ENCODE results near the gene USP9X.
"Not testable (repeated sequence)": the region's sequence is repeated elsewhere in the genome, so short reads cannot be mapped to it uniquely, and the experiment has no call there.

Gene USP9X

GRCh38 chrX:41084893-41085511 is at the start of gene USP9X:
TSS of gene USP9X (plus strand) at chrX:41085445. CDS start at chrX:41123629, 38,184 bp downstream.
- peak; percentile 95 for DNase-seq

DNA sequence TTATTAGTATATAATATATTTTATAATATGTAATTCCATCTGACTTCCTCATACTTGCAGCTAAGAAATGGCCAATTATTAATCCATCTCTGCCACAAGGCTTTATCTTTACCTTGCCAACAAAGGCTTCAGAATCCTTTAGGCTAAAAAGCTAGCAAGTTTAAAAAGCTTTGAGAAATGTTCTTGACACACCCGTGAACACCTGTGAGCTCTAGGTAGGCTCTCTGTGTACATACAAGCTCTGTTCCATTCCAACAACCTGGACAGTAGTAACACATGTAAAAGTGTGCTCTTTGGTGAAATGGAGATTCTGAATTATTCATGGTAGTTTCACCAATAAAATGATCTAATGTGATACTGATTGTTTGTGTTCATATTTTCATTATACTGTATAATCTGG is 49.7 kb upstream of the USP9X start:
- no peak for DNase-seq

- DNase-seq = no peak
Observed at GRCh38 chrX:41036668-41037326, 48.4 kb upstream of the USP9X start.

DNA sequence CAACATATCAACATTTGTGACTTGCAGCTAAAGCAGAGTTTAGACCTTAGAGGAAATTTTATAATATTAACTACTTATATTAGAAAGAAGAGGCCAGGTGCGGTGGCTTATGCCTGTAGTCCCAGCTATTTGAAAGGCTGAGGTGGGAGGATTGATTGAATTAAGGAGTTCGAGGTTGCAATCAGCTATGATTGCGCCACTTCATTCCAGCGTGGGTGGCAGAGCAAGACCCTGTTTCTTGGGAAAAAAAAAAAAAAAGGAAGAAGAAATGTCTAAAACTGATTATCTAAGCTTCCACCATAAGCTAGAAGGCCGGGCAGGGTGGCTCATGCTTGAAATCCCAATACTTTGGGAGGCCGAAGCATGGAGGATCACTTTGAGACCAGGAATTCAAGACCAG is 42.0 kb upstream of the USP9X start:
- DNase-seq = no peak

GRCh38 chrX:41043674-41044345 is 41.4 kb upstream of the USP9X start:
- DNase-seq = no peak

DNA sequence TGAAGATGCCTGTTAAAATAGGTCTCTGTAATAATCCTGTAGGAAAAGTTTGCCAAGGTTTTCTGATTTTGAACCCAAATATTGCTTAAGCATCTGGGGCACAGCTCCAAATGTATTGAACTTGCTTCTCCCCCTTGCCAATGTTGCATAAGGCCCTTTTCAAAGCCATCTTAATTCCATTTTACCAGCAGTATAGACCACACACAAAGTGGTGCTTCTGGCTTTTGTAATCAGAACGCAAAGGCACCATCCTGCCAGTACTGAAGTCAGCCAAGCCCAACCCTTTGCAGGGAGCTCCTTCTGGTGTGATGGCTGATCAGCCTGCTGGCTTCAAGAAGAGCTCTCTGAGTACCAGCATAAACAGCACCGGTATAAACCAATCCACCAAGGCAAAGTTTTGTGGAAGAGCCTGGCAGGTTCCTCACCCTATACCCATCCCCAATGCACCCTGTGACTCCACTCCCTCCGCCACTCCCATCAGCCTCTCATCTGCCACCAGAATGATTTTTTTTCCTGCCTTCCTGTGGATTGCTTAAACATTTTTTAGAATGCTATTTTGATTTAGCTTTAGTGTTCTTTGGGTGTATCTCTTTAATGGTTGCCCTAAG is 39.2 kb upstream of the USP9X start:
- peak; percentile 31 for DNase-seq

- no peak for DNase-seq
Observed at GRCh38 chrX:41047878-41048534, 37.2 kb upstream of the USP9X start.

DNA sequence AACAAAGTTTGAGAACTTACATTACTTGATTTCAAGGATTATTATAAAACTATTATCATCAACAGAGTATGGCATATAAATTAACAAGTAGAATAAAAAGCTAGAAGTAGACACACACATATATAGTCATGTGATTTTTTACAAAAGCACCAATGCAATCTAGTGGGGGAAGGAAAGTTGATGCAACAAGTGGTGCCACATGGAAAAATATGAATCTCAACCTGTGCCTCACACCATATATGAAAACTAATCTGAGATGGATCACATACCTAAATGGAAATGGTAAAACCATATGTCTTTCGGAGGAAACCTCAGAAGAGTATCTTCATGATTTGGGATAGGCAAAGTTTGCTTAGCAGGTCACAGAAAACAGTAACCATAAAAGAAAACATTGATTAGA is 34.9 kb upstream of the USP9X start:
- DNase-seq = no peak

DNA sequence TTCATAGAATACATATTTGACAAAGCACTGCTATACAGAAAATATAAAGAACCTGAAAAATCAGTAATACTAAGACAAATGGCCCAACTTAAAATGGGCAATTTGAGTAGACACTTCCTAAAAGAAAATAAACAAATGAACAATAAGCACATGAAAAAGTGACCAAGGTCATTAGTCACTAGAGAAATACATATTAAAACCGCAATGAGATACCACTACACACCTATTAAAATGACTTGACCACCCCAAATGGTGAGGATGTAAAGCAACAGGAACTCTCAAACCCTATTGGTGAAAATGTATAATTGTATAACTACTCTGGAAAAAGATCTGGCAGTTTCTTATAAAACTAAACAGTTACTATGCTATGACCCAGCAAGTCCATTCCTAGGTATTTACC is 34.0 kb upstream of the USP9X start:
- DNase-seq = no peak

DNA sequence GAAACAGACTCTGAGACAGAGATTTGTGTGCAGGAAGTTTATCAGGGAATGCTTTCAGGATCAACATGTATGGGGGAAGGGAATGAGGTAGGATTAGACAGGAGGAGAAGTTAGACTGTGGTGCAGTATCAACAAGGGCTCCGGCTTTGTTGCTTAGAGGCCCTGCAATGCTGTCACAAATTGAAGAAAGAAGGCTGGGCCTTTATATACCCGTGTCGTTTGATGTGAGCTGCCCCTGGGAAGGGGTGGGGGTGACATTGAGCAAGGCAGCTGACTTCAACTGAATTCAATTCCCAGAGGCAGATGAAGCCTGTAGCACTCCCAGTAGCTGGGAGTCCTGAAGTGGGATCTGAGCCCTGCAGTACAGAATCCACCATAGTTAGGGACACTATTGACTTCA is 29.5 kb upstream of the USP9X start:
- DNase-seq = no peak

- DNase-seq = not testable (repeated sequence)
Observed at GRCh38 chrX:41063276-41063675, 22.0 kb upstream of the USP9X start.

DNA sequence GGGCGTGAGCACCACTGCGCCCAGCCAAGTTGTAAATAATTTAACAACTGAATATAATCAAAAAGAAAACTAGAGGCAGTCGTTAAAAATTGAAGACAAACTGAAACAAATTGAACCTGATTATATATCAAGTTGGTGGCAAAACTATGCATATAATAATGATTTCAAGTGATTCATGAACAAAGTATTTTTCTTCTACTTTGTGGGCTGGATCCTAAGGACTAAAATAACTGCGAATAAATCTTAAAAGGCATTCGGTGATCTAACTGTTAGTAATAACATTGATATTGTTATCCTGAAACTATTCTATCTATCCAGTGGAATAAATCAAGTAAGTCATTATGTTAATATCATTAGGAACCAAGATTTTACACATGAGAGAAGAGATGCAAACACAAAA is 21.2 kb upstream of the USP9X start:
- no peak for DNase-seq

DNA sequence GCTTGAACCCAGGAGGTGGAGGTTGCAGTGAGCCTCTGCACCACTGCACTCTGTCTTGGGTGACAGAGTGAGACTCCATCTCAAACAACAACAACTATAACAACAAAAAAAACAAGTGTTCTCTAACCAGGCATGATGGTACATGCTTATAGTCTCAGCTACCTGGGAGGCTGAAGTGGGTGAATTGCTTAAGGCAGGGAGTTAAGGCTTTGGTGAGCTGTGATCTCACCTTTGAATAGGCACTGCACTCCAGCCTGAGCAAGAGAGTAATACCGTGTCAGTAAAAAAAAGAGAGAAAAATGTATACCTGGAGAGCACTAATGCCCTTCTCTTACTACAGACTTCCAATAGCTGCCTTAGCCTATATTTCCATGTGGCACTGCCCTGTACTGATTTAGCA is 18.9 kb upstream of the USP9X start:
- DNase-seq = no peak

DNA sequence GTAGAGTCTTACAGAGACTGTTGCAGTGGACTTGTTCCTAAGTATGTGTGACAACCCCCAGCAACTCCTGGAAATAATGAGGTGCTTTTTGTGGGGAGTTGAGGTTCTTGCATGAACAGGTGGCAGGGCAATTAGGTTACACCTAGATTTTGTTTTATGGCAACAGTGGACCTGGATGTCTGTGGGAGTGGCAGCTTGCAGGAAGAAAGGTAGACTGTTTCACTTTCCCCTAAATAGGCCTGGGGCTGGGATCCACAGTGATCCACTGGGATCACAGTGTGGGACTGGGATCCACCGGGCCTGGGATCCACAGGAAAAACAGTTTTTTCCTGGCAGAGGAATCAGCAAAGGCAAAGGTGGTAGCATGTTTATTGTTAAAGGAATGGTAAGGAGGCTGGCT is 18.3 kb upstream of the USP9X start:
- DNase-seq = no peak

DNA sequence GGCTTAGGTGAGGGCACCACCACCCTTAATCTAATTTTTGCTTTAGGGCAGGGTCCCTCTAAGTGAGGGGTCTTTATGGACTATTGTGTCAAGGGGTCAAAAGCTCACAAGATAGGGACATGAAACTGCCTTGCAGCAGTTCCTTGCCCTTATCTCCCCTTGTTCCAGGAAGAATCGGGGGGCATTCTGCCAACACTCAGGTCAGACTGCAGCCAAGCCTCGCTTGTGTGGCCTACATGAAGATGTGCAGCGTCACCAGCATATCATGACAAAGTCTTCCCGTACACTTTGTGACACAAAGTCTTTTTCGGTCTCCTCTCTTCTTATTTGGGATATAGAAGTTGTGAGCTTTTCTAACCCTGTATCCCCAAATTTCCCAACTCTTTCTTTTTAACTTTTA is 17.5 kb upstream of the USP9X start:
- no peak for DNase-seq

DNA sequence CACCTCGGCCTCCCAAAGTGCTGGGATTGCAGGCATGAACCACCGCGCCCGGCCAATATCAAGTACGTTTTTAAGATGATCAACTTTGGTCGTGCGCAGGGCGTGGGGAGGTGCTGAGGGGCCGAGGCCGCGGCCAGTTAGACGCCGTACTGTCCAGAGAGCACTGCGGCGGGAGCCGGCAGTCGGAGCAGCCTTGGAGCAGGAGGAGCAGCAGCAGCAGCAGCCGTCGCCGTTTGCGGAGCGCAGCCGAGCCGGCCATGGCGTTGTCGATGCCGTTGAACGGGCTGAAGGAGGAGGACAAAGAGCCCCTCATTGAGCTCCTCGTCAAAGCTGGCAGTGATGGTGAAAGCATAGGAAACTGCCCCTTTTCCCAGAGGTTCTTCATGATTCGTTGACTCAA is 8.5 kb upstream of the USP9X start:
- DNase-seq = no peak

- DNase-seq = no peak
Observed at GRCh38 chrX:41081821-41082220, 3.4 kb upstream of the USP9X start.

DNA sequence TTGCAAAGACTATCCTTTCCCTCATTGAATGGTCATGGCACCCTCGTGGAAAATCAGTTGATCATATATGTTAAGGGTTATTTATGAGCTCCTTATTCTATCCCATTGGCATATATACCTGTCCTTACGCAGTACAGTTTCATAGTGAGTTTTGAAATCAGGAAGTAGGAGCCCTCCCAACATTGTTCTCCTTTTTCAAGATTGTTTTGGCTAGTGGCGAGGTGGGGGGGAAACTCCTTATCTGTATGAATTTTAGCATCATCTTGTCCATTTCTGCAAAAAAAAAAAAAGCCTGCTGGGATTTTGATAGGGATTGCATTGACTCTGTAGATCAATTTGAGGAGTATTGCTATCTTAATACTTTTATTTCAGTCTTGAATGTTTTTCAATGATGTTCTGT is 2.5 kb upstream of the USP9X start:
- DNase-seq = no peak

DNA sequence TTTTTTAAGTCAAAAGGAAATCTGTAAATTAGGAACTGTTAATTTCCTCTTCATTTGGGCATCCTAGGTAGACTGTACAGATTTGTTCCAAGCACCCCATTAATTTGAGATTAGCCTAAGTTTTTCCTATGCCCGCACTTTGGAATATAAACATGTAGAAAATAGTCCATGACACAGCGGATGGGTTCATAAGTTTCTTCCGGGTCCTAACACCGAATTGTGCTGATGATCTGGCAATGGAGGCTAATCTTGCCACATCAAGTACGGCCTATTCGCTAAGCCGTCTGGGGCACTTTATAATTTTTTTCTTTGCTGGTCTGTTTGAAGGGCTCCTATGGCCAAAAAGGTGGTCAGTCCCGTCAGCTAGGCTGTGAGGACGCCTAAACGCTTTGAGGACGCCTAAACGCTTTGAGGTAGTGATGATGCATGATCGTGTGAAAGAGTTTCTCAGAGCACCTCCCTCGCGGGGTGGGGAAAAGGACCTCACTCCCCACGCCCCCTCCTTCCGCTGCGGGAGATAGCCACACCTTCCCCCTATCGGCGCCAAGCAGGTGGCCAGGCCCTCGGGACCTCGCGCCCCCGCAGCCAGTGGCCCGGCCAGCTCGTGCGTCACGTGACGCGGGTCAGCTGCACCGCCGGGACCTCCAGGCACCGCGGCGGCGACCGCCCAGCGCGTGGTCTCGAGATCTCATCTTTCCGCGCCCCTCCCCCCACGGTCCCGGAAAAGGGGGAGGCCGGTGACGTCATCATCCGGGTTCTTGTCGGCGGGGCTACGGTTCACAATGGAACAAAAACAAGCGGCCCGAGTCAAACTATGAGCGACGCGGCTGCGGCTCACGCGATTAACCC is 977 bp upstream of the USP9X start:
- DNase-seq = peak; percentile 96

DNA sequence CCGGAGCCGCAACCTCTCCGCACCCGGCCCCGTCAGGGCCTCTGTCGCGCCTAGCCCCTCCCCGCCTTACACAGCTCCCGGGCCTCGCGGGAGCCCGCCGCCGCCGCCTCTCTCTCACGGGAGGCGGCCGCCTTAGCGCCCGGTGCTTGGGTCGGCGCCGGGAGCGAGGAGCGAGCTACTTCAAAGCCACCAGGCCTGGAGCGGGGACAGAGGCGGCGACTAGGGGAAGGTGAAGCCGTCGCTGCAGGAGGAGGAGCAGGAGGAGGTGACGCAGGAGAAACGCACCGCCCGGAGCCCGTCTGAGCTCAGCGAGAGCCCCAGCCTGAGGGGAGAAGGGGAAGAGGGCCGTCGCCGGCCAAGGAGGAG is 250 bp downstream of the USP9X start:
- peak; percentile 64 for DNase-seq

DNA sequence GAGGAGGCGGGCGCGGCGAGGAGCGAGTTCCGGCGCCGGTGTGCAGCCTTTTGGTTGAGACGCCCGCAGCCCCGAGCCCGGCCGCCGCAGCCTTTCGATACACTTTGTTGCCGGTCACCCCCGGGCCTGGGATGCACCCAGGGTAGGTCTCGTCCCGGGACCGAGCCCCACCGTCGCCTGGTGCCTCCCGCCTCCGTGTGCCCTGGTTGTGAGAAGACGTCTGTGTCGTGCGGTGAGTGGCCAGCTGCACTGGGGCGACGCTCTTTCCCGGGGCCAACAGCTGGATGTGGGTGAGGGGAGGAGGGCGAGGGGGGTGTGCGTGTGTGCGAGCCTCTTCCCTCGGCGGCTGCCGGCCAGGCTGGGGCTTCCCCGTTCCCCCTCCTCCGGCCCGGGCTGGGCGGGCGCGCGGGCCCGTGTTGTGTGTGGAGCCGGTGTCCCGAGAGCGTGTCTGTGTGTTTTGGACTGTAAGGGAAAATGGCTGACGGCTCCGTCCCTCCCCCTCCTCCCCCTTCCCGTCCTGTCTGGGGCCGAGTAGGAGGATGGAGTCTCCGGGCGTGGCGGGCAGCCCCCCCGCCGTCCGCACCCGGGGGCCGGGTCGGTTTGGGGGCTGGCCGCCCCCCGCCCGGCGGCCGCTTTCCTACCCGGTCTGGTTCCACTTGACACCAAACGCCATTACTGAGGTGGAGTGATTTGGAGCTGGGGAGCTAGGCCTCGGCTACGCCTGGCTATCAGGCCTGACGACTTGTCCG is 807 bp downstream of the USP9X start:
- DNase-seq = peak; percentile 78

DNA sequence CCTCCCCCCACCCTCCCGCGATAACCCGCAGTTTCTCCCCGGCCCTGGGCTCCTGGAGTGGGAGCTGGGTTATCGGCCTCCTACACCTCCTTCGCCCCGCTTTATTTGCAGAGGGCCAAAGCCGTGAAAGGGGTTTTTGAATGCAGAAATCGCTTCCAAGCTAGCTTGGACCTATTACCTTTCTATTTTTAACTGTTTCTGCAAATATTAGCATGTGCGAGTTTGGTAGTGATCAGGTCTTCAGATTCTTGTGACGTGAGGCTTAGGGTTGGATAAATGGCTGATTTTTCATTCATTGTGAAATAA is 1.3 kb downstream of the USP9X start:
- DNase-seq = no peak

Measured in left hindlimb (tissue), 1 donor.